HG03103 (cell line): ENCODE measurements around the gene INPP5D.

Source experiments
- ATAC-seq: cut with Tn5 transposase; IDR thresholded peaks from one replicate; pipeline ENCODE4 v1.9.1; 2021; ENCODE audit warnings: low read depth; ENCODE audit not compliant: unreplicated experiment

INPP5D gene

GRCh38 chr2:233251306-233252116 lies 191.4 kb downstream of the INPP5D start, which contains the start of gene ATG16L1:
Gene ATG16L1 (plus strand): TSS chr2:233251673. CDS start chr2:233251828, 155 bp downstream.
- ATAC-seq = peak; percentile 95

- ATAC-seq = no peak
Measured at GRCh38 chr2:233252227-233252626, 192.1 kb downstream of the INPP5D start.

- ATAC-seq = no peak
Measured at GRCh38 chr2:233255151-233255550, 195.0 kb downstream of the INPP5D start.

- no peak for ATAC-seq
Measured at GRCh38 chr2:233256048-233256447, 195.9 kb downstream of the INPP5D start.
